SU-DHL-6 (cell line): Measurements from ENCODE around the gene SORBS2.

Source experiments
- H2AFZ ChIP-seq: fragments of 200-600 bp; sonication (generic); 2 replicates; pipeline ENCODE4 v1.6.1; 2014; ENCODE audit warnings: low read depth, mild to moderate bottlenecking, moderate library complexity, mixed read lengths, antibody characterized with exemption, low read length; ENCODE audit not compliant: severe bottlenecking
- H3F3A ChIP-seq: fragments of 200-600 bp; shearing (Covaris generic); 2 replicates; pipeline ENCODE4 v1.6.0; 2016; ENCODE audit warnings: antibody characterized with exemption, mild to moderate bottlenecking; ENCODE audit not compliant: insufficient read depth
- H3K27ac ChIP-seq: fragments of 200-600 bp; sonication (generic); 2 replicates; pipeline ENCODE4 v1.5.1; 2016; ENCODE audit warnings: low read depth, mild to moderate bottlenecking, low read length, moderate library complexity, mixed read lengths
- H3K27me3 ChIP-seq: fragments of 200-600 bp; sonication (generic), shearing (Covaris generic); 2 replicates; pipeline ENCODE4 v1.6.0; 2014; ENCODE audit warnings: mild to moderate bottlenecking, low read length
- H3K36me3 ChIP-seq: fragments of 200-600 bp; sonication (generic); 2 replicates; pipeline ENCODE4 v1.6.1; 2014; ENCODE audit warnings: mild to moderate bottlenecking, low read length, mixed read lengths
- H3K4me2 ChIP-seq: fragments of 300-600, 200-600 bp; shearing (Covaris generic), sonication (generic); 2 replicates; pipeline ENCODE4 v1.6.0; 2014; ENCODE audit warnings: low read length, low read depth, mild to moderate bottlenecking; ENCODE audit not compliant: poor library complexity, severe bottlenecking
- H3K4me3 ChIP-seq: fragments of 200-600 bp; sonication (generic); 2 replicates; pipeline ENCODE4 v1.5.1; 2014; ENCODE audit warnings: antibody characterized with exemption, low read length, mild to moderate bottlenecking, mixed read lengths; ENCODE audit not compliant: insufficient read depth, poor library complexity, severe bottlenecking
- H3K79me2 ChIP-seq: fragments of 200-600 bp; sonication (generic); 2 replicates; pipeline ENCODE4 v1.6.1; 2014; ENCODE audit warnings: mild to moderate bottlenecking, low read length, moderate library complexity; ENCODE audit not compliant: insufficient read depth
- H3K9ac ChIP-seq: fragments of 200-600 bp; sonication (generic); 2 replicates; pipeline ENCODE4 v1.7.0; 2014; ENCODE audit warnings: mild to moderate bottlenecking, low read length
- H3K9me2 ChIP-seq: fragments of 200-600 bp; sonication (generic); replicated peaks from 2 replicates; pipeline ENCODE4 v1.6.1; 2014; ENCODE audit warnings: low read length; ENCODE audit not compliant: insufficient read depth
- H3K9me3 ChIP-seq: fragments of 200-600 bp; sonication (generic); 2 replicates; pipeline ENCODE4 v1.6.1; 2014; ENCODE audit warnings: low read length, mixed read lengths; ENCODE audit not compliant: insufficient read depth
- H4K20me1 ChIP-seq: fragments of 200-600 bp; sonication (generic); 2 replicates; pipeline ENCODE4 v1.6.1; 2014; ENCODE audit warnings: low read depth, mild to moderate bottlenecking, antibody characterized with exemption, low read length, moderate library complexity, mixed read lengths
- CTCF ChIP-seq: fragments of 200-600 bp; sonication (generic); IDR thresholded peaks from one replicate; pipeline ENCODE4 v1.5.1; 2017; ENCODE audit warnings: antibody characterized with exemption, mild to moderate bottlenecking, low read length, moderate library complexity; ENCODE audit not compliant: insufficient read depth, poor library complexity, severe bottlenecking
- EZH2phosphoT487 ChIP-seq: fragments of 200-600 bp; sonication (generic), shearing (Covaris generic); conservative IDR thresholded peaks from 2 replicates; pipeline ENCODE4 v1.6.1; 2018; ENCODE audit warnings: mild to moderate bottlenecking, antibody characterized with exemption, low read length, moderate library complexity, mixed read lengths

Gene SORBS2

GRCh38 chr4:185755451-185755850 is 56.5 kb downstream of the SORBS2 start:
- H4K20me1 ChIP-seq = peaks cover 3% of the 10 kb centered on the region; the same call in 1 of the 2 replicates

DNA sequence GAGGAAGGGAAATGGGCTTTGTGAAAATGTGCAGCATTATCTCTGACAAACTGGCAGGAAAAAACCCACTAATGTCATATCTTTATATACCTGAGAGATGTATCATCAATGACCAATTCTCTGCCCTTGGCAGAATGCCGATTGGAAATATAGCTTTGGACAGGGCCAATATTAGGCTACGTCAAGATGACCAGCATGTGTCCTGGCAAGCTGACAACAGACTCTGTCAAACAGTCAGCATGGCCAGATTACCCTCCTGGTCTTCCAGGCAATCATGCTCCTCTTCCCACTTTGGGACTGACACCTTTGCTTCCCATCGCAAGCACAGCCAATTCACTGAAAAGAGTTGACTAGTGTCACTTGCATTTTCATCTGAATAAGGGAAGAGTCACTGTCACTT is 57.0 kb downstream of the SORBS2 start:
- H3K9me3 ChIP-seq = no peaks in the 10 kb centered on the region
- no peaks in the 10 kb centered on the region for H3K36me3 ChIP-seq
- no peaks in the 10 kb centered on the region for H3K79me2 ChIP-seq
- no peak overlapping the region for H3K4me3 ChIP-seq
- no peaks in the 10 kb centered on the region for H3F3A ChIP-seq
- no peaks in the 10 kb centered on the region for H3K9me2 ChIP-seq
- TF ChIP-seq EZH2phosphoT487 (no peak), CTCF (no peak)
- no peak overlapping the region for H3K27ac ChIP-seq
- H3K9ac ChIP-seq = no peak overlapping the region
- H3K27me3 ChIP-seq = no peaks in the 10 kb centered on the region
- H3K4me2 ChIP-seq = no peak overlapping the region
- peaks cover 3% of the 10 kb centered on the region; the same call in 1 of the 2 replicates for H4K20me1 ChIP-seq
- H2AFZ ChIP-seq = no peak overlapping the region

More at GRCh38 chr4:185755451-185755850, 56.5 kb downstream of the SORBS2 start:
- no peaks in the 10 kb centered on the region for H3K36me3 ChIP-seq
- no peaks in the 10 kb centered on the region for H3F3A ChIP-seq
- H3K4me2 ChIP-seq = no peak overlapping the region
- no peaks in the 10 kb centered on the region for H3K9me2 ChIP-seq
- no peak overlapping the region for H3K27ac ChIP-seq
- no peaks in the 10 kb centered on the region for H3K9me3 ChIP-seq
- H3K9ac ChIP-seq = no peak overlapping the region
- no peaks in the 10 kb centered on the region for H3K27me3 ChIP-seq
- no peak overlapping the region for H3K4me3 ChIP-seq
- no peak overlapping the region for H2AFZ ChIP-seq
- H3K79me2 ChIP-seq = no peaks in the 10 kb centered on the region
- TF ChIP-seq CTCF (no peak), EZH2phosphoT487 (no peak)

- no peak overlapping the region for H3K4me2 ChIP-seq
- H3K79me2 ChIP-seq = no peaks in the 10 kb centered on the region
- H3K27ac ChIP-seq = no peak overlapping the region
- H3K9me3 ChIP-seq = no peaks in the 10 kb centered on the region
- H3K4me3 ChIP-seq = no peak overlapping the region
- H3K36me3 ChIP-seq = no peaks in the 10 kb centered on the region
- H4K20me1 ChIP-seq = peaks cover 3% of the 10 kb centered on the region; the same call in 1 of the 2 replicates
- no peak overlapping the region for H2AFZ ChIP-seq
- no peak overlapping the region for H3K9ac ChIP-seq
- TF ChIP-seq CTCF (no peak), EZH2phosphoT487 (no peak)
- H3F3A ChIP-seq = no peaks in the 10 kb centered on the region
- H3K9me2 ChIP-seq = no peaks in the 10 kb centered on the region
- no peaks in the 10 kb centered on the region for H3K27me3 ChIP-seq
Observed at GRCh38 chr4:185752872-185753271, 59.1 kb downstream of the SORBS2 start.
